K562 treated with DMSO at 1 percent for 24 hours (cell line): Measurements from ENCODE around the gene PFDN2. TPM values are rescaled to one million over a fixed set of nuclear protein-coding genes. Genes with fewer than 3 reads are reported as not detected.

ENCODE experiments used
- total RNA-seq: library from RNA; unstranded; fragments of 300-600 nt; gene quantifications from 2 replicates; pipeline ENCODE4 v1.2.3, GENCODE V29; 2022; ENCODE audit warnings: low read depth; ENCODE audit not compliant: insufficient read depth

Gene PFDN2
- 154 and 160 TPM in 2 replicates for total RNA-seq

DNA sequence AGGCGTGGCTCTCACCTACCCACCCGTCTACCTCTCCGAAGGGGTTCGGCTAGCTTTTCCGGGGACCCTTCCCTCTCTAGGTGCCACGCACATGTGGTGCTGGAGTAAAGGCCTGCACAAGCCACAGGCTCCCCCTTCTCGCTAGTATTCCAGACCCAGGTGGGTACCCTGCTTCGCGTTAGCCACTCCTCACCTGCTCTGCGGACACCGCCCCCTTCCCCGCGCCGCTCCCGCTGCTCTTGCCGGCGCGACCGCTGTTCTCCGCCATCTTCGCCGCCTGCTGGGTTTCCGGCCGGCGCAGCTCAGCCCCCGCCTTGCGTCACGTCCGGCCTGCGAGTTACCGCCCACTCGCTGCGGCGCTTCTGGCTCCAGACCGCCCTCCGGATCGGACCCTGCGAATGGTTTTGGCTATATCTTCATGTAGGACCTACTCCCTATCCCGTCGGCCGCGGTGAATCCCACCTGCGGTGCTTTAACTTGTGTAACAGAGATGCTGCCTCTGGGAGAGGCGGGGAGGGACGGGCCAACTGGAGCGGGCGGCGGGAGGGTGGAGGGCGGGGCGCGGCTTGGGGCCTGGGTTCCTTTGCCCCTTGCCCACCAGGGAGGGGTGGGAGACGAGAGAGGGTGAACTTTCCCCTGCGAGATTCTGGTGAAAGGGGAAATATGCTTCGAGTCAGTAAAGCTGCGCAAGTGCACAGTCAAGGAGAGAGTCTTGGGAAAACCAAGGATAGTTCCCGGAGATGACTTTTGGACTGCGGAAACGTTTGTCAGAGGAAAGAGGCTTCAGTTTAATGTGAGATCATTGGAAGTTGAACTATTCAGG, at the start of gene PFDN2, which contains the start of gene NIT1:
Gene PFDN2 (minus strand): TSS at position 279 of the 823 bp plus-strand sequence. CDS start 11 bp downstream, at position 268.
Gene NIT1 (plus strand): TSS at position 347 of the 823 bp plus-strand sequence. CDS start 72 bp downstream, at position 419.

DNA sequence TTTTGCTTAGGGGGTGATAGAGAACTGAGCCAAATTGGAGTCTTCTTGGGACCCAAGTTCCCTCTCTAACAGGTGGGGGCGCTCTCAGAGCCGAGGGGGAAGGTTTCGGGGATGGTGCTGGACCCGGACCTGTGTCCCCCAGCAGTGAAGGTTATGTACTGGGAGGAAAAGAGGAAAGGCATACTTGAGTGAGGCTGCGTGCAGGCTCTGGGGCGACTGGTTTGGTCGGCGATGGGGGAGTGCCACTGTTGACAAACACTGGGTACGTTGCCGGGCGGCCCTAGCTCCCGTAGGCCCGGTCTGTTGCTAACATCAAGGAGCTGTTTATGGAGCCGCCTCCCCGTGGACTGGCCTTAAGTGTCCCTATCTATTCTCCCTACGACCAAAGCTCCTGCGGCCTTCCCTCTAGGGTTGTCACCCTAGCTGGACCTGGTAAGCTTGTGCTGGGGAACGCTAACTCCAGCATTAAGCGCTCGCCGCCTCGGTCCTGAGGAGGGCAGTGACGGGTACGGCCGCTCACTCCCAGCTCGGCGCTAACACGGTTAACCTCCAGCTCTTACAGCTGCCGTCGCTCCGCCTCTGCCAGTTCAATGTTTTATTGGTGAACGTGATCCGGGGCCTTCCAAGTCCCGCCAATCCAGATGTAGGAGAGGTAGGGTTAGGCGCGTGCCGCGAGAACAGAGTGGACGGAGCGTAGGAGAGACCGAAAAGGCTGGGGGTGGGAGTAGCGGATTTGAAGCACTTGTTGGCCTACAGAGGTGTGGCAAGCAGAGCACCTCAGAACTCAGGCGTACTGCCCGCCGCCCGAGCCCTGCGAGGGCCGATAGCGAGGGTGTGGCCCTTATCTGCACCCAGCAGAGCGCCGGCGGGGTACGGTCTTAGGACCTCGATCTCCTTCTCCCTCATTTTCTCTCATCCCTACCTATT, 48.2 kb upstream of the PFDN2 start, which contains the start of gene PPOX:
Gene PPOX (plus strand): TSS at position 685 of the 927 bp plus-strand sequence. CDS start 422 bp downstream, outside the sequence.

GRCh38 chr1:161159087-161159912, 41.5 kb upstream of the PFDN2 start, which contains the start of gene USP21:
Gene USP21, plus strand, starts transcription at chr1:161159500. Its CDS starts 1,141 bp downstream, at chr1:161160641.

GRCh38 chr1:161153682-161154337, 36.0 kb upstream of the PFDN2 start, which contains the start of gene UFC1:
Gene UFC1, plus strand, starts transcription at chr1:161153978. Its CDS starts 20 bp downstream, at chr1:161153998.

GRCh38 chr1:161132410-161133219, 14.8 kb upstream of the PFDN2 start, which contains the start of gene DEDD:
Gene DEDD, minus strand, starts transcription at chr1:161132667. Its CDS starts 8,205 bp downstream, at chr1:161124462.

GRCh38 chr1:161098210-161099068, 19.4 kb downstream of the PFDN2 start, which contains the start of gene KLHDC9:
Gene KLHDC9, plus strand, starts transcription at chr1:161098361. Its CDS starts 175 bp downstream, at chr1:161098536.

DNA sequence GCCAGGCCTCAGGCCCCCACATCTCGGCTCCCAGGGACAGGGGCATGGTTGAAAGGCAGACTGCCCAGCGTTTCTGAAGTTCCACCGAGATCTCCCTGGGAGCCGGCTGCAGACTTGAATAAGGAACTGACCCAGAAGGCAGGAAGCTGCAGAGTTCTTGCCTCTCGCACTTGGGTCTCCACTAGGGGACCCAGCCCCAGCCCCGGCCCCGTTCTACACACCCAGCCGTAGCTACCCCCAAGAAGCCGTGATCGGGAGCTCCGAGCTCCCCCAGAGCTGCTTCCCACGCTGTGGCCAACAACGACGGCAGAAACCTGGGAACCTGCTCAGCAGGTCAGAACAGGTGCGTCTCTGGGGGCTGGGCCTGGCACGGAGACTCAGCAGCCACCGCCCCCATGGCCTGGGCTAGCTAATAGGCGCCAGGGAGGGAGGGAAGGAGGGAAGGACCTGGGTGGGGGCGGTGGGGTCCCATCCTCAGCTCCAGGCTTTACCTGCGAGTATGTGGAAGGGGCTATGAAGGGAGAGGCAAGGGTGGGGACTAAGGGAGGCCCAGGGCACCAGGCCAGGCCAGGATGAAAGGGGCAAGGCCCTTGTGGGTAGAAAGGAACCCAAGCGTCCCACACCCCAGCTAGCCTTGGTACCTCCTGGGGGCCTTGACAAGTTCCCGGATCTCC, 28.4 kb downstream of the PFDN2 start, which contains the start of gene NECTIN4:
Gene NECTIN4 (minus strand): TSS at position 308 of the 674 bp plus-strand sequence. CDS start 262 bp downstream, at position 46.

DNA sequence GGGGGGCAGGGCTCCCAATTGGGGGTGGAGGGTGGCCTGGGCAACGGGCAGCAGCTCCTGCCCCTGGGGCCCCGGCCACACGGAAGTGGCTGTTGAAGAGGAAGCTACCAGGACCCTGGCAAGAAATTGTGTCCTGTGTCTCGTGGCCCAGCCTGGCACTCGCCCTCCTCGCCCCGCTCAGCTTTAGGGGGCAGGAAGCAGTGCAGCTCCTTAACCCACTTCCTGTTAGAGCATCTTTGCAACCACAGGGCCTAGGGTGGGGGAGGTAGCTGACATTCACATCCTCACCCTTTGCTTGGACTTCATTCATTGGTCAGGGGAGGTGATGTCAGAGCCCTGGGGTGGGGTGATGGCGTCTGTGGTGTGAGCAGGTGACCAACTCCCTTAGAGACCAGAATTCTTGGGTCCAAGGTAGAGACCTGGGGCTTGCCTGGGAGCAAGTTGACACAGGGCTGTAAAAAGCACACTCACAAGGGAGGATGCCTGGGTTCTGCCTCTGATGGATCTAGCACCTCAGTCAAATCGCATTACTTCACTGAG, 48.0 kb downstream of the PFDN2 start, which contains the start of gene ARHGAP30:
Gene ARHGAP30 (minus strand): TSS at position 161 of the 540 bp plus-strand sequence. CDS start 267 bp downstream, outside the sequence.

Other genes with a start within 250 kb of the PFDN2 start
- gene ITLN1, start 232.9 kb downstream of the PFDN2 start, total RNA-seq = not detected in 2 replicates
- not detected in 2 replicates for gene ITLN2, start 163.2 kb downstream of the PFDN2 start, total RNA-seq
- 44.7 and 49.1 TPM in 2 replicates for gene F11R, start 96.9 kb downstream of the PFDN2 start, total RNA-seq
- gene TSTD1, start 79.1 kb downstream of the PFDN2 start, total RNA-seq = not detected in 2 replicates
- 61.4 and 67.8 TPM in 2 replicates for gene USF1, start 72.1 kb downstream of the PFDN2 start, total RNA-seq
- 0.14 and 0.21 TPM in 2 replicates for gene ARHGAP30, start 48.1 kb downstream of the PFDN2 start, total RNA-seq
- gene NECTIN4, start 28.5 kb downstream of the PFDN2 start, total RNA-seq = not detected in 2 replicates
- not detected in 2 replicates for gene KLHDC9, start 19.7 kb downstream of the PFDN2 start, total RNA-seq
- gene NIT1, start 68 bp upstream of the PFDN2 start, total RNA-seq = 44.0 and 47.1 TPM in 2 replicates
- 37.3 and 40.2 TPM in 2 replicates for gene DEDD, start 14.6 kb upstream of the PFDN2 start, total RNA-seq
- 79.8 and 89.5 TPM in 2 replicates for gene UFC1, start 35.9 kb upstream of the PFDN2 start, total RNA-seq
- 19.6 and 23.4 TPM in 2 replicates for gene USP21, start 41.5 kb upstream of the PFDN2 start, total RNA-seq
- 43.4 and 44.1 TPM in 2 replicates for gene PPOX, start 48.4 kb upstream of the PFDN2 start, total RNA-seq
- 77.4 and 78.2 TPM in 2 replicates for gene B4GALT3, start 59.5 kb upstream of the PFDN2 start, total RNA-seq
- 1.3 and 2.1 TPM in 2 replicates for gene ADAMTS4, start 81.0 kb upstream of the PFDN2 start, total RNA-seq
- gene NDUFS2, start 84.3 kb upstream of the PFDN2 start, total RNA-seq = 86.9 and 97.5 TPM in 2 replicates
- 2.4 TPM in 1 of 2 replicates, not detected in the other for gene FCER1G, start 97.3 kb upstream of the PFDN2 start, total RNA-seq
- gene APOA2, start 105.6 kb upstream of the PFDN2 start, total RNA-seq = not detected in 2 replicates
- 18.4 and 18.8 TPM in 2 replicates for gene TOMM40L, start 108.0 kb upstream of the PFDN2 start, total RNA-seq
- 0.82 and 0.86 TPM in 2 replicates for gene NR1I3, start 120.2 kb upstream of the PFDN2 start, total RNA-seq
- gene PCP4L1, start 140.7 kb upstream of the PFDN2 start, total RNA-seq = not detected in 2 replicates
- 6.4 and 6.8 TPM in 2 replicates for gene MPZ, start 191.9 kb upstream of the PFDN2 start, total RNA-seq
- gene SDHC, start 196.3 kb upstream of the PFDN2 start, total RNA-seq = 132 and 172 TPM in 2 replicates
- not detected in 2 replicates for gene CFAP126, start 249.8 kb upstream of the PFDN2 start, total RNA-seq